Activated CD4-positive, alpha-beta T cell treated with anti-CD3 and anti-CD28 coated beads for 1 hour (primary cell): ENCODE data around the gene ZNRF3.

ENCODE experiments used
- DNase-seq: peaks from one replicate; pipeline ENCODE4 v3.0.0-alpha.2; 2020

Gene ZNRF3

GRCh38 chr22:29102300-29102699 lies 218.9 kb downstream of the ZNRF3 start:
- DNase-seq = no peak

- DNase-seq = no peak
Observed at GRCh38 chr22:29103121-29103520, 219.7 kb downstream of the ZNRF3 start.

- no peak for DNase-seq
Observed at GRCh38 chr22:29105468-29105867, 222.1 kb downstream of the ZNRF3 start.

- DNase-seq = no peak
Observed at GRCh38 chr22:29106839-29107238, 223.5 kb downstream of the ZNRF3 start.
